K562 (cell line): Measurements from ENCODE around the gene ATP5PB. TPM values are rescaled to one million over a fixed set of nuclear protein-coding genes. Genes with fewer than 3 reads are reported as not detected.

Source experiments
- EP400 ChIP-seq: fragments of 450-650 bp; IDR thresholded peaks from 2 replicates; pipeline ENCODE4 v1.6.1; 2017; ENCODE audit warnings: antibody characterized with exemption, mild to moderate bottlenecking, moderate library complexity
- GTF2F1 ChIP-seq: IDR thresholded peaks from 2 replicates; pipeline ENCODE4 v1.6.1; 2011; ENCODE audit warnings: low read depth, low read length, improper control_type of control experiment
- KDM2B ChIP-seq: fragments of 250-450 bp; sonication (Bioruptor Pico); IDR thresholded peaks from 2 replicates; pipeline ENCODE4 v1.8.0; 2021; ENCODE audit warnings: mild to moderate bottlenecking, moderate library complexity
- SRSF1 ChIP-seq: fragments of 200-400 bp; formaldehyde crosslinking; IDR thresholded peaks from 2 replicates; pipeline ENCODE4 v1.6.1; 2017; ENCODE audit warnings: mild to moderate bottlenecking, low read depth, low read length, moderate library complexity
- THRAP3 ChIP-seq: fragments of 450-650 bp; IDR thresholded peaks from 2 replicates; pipeline ENCODE4 v1.6.1; 2016; ENCODE audit warnings: mild to moderate bottlenecking, inconsistent platforms, borderline replicate concordance
- TOE1 ChIP-seq, 2 experiments: fragments of 450-650 bp in 1 of 2; sonication (generic) in 1 of 2; formaldehyde crosslinking in 1 of 2; IDR thresholded peaks; 2 replicates each; pipeline versions ENCODE4 v1.7.1 to v1.8.0; 2016 to 2022; ENCODE audit warnings: borderline replicate concordance in 2 of 2, mild to moderate bottlenecking in 2 of 2, antibody characterized with exemption in 1 of 2, inconsistent platforms in 1 of 2, low read depth in 1 of 2, missing genetic modification reagents in 1 of 2, moderate library complexity in 1 of 2
- TRIM28 ChIP-seq: fragments of 450-650 bp; IDR thresholded peaks from 2 replicates; pipeline ENCODE4 v1.6.1; 2017
- ZNF165 ChIP-seq: fragments of 250-450 bp; sonication (Bioruptor Pico); IDR thresholded peaks from 2 replicates; pipeline ENCODE4 v1.4.0; 2020; ENCODE audit warnings: borderline replicate concordance
- polyA plus RNA-seq, 8 experiments: library from polyadenylated mRNA; depleted of rRNA in 4 of 8; stranded (reverse) in 5 of 8; unstranded in 3 of 8; fragments of >200 nt; fragmentation: Nextera tagmentation in 2 of 8; fragmentation: Illumina TruSeq in 1 of 8; extraction: Ambion mirVana in 2 of 8; extraction: Trizol in 1 of 8; gene quantifications; 2 replicates each; pipeline versions ENCODE4 v1.2.1 to v1.2.3, GENCODE V29; 2011 to 2014; ENCODE audit warnings: inconsistent platforms in 1 of 8, missing spikeins in 1 of 8
- total RNA-seq, 7 experiments: library from RNA; depleted of rRNA in 6 of 7; stranded (reverse); fragments of >200 nt in 6 of 7; fragmentation: Illumina TruSeq in 2 of 7; extraction: Trizol in 2 of 7; gene quantifications; 2 replicates each; pipeline versions ENCODE4 v1.2.1 to v1.2.3, GENCODE V29; 2011 to 2021; ENCODE audit warnings: low replicate concordance in 1 of 7
- TF ChIP-seq, protein P1 (sequence below): fragments of 450-650 bp; IDR thresholded peaks from 2 replicates; pipeline ENCODE4 v1.6.1; 2016; ENCODE audit warnings: mild to moderate bottlenecking, moderate library complexity
- TF ChIP-seq, protein P2 (sequence below): sonication (generic); formaldehyde crosslinking; IDR thresholded peaks from 2 replicates; pipeline ENCODE4 v1.8.0; 2022; ENCODE audit warnings: missing genetic modification reagents, mild to moderate bottlenecking, borderline replicate concordance
- TF ChIP-seq, protein P3 (sequence below): fragments of 450-650 bp; IDR thresholded peaks from 2 replicates; pipeline ENCODE4 v1.6.1; 2016

The ATP5PB gene
- total and polyA plus RNA-seq, 9 of the 15 experiments (the other 6 are each of a cell fraction or from before 2014, with no cell fraction given): 651 to 2,735 (median 1,061) TPM

DNA sequence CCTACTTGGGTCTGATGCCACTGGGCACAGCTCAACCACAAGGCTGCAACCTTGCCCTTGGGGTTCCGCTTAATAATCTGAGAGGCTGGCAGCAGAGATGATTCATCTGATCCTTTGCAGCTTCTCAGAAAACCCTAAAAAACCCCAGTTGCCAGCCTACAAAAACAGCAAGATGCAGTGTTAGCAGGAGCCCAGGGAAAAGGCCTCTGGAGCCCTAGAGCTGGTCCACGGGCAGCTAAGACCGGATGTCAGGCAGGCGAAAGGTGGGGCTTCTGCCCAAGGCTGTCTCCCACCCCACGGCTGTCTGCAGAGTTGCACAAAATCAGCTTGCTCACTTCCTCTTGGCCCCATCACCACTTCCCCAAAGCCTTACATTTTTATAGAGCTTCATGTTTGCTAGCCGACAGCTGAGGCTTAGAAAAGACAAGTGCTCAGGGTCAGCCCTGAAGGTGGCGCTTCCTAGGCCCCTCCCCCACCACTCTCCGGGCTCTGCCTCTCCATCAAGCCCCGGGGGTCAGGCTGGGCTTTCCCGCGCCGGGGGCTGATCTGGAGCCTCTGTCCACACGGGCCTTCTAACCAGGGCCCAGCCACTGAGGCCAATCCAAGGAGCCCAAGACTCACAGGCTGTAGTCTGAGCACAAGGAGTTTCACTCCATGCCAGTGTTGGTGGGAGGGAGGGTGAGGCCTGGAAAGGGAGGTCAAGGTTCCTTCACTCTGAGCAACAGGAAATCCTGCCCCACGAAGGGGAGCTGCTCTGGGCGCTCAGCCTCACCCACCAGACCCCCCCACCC, 58.3 kb downstream of the ATP5PB start (continued):
- TF ChIP-seq, protein P1, sequence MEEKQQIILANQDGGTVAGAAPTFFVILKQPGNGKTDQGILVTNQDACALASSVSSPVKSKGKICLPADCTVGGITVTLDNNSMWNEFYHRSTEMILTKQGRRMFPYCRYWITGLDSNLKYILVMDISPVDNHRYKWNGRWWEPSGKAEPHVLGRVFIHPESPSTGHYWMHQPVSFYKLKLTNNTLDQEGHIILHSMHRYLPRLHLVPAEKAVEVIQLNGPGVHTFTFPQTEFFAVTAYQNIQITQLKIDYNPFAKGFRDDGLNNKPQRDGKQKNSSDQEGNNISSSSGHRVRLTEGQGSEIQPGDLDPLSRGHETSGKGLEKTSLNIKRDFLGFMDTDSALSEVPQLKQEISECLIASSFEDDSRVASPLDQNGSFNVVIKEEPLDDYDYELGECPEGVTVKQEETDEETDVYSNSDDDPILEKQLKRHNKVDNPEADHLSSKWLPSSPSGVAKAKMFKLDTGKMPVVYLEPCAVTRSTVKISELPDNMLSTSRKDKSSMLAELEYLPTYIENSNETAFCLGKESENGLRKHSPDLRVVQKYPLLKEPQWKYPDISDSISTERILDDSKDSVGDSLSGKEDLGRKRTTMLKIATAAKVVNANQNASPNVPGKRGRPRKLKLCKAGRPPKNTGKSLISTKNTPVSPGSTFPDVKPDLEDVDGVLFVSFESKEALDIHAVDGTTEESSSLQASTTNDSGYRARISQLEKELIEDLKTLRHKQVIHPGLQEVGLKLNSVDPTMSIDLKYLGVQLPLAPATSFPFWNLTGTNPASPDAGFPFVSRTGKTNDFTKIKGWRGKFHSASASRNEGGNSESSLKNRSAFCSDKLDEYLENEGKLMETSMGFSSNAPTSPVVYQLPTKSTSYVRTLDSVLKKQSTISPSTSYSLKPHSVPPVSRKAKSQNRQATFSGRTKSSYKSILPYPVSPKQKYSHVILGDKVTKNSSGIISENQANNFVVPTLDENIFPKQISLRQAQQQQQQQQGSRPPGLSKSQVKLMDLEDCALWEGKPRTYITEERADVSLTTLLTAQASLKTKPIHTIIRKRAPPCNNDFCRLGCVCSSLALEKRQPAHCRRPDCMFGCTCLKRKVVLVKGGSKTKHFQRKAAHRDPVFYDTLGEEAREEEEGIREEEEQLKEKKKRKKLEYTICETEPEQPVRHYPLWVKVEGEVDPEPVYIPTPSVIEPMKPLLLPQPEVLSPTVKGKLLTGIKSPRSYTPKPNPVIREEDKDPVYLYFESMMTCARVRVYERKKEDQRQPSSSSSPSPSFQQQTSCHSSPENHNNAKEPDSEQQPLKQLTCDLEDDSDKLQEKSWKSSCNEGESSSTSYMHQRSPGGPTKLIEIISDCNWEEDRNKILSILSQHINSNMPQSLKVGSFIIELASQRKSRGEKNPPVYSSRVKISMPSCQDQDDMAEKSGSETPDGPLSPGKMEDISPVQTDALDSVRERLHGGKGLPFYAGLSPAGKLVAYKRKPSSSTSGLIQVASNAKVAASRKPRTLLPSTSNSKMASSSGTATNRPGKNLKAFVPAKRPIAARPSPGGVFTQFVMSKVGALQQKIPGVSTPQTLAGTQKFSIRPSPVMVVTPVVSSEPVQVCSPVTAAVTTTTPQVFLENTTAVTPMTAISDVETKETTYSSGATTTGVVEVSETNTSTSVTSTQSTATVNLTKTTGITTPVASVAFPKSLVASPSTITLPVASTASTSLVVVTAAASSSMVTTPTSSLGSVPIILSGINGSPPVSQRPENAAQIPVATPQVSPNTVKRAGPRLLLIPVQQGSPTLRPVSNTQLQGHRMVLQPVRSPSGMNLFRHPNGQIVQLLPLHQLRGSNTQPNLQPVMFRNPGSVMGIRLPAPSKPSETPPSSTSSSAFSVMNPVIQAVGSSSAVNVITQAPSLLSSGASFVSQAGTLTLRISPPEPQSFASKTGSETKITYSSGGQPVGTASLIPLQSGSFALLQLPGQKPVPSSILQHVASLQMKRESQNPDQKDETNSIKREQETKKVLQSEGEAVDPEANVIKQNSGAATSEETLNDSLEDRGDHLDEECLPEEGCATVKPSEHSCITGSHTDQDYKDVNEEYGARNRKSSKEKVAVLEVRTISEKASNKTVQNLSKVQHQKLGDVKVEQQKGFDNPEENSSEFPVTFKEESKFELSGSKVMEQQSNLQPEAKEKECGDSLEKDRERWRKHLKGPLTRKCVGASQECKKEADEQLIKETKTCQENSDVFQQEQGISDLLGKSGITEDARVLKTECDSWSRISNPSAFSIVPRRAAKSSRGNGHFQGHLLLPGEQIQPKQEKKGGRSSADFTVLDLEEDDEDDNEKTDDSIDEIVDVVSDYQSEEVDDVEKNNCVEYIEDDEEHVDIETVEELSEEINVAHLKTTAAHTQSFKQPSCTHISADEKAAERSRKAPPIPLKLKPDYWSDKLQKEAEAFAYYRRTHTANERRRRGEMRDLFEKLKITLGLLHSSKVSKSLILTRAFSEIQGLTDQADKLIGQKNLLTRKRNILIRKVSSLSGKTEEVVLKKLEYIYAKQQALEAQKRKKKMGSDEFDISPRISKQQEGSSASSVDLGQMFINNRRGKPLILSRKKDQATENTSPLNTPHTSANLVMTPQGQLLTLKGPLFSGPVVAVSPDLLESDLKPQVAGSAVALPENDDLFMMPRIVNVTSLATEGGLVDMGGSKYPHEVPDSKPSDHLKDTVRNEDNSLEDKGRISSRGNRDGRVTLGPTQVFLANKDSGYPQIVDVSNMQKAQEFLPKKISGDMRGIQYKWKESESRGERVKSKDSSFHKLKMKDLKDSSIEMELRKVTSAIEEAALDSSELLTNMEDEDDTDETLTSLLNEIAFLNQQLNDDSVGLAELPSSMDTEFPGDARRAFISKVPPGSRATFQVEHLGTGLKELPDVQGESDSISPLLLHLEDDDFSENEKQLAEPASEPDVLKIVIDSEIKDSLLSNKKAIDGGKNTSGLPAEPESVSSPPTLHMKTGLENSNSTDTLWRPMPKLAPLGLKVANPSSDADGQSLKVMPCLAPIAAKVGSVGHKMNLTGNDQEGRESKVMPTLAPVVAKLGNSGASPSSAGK: peak; percentile 86
- no peak for TF ChIP-seq TOE1 (IDR thresholded peaks at IDR 0.05; ENCODE audit: borderline replicate concordance)
- 0 out of 2 replicates have a peak, but pooled peaks have one; percentile 38 for TF ChIP-seq TOE1 (CRISPR knock-in tag; IDR thresholded peaks at IDR 0.05; ENCODE audit: borderline replicate concordance, low read depth)
- TF ChIP-seq SRSF1: no peak
- no peak for TF ChIP-seq GTF2F1
- no peak for TF ChIP-seq ZNF165 (CRISPR knock-in tag)
- peak; percentile 66 for TF ChIP-seq EP400
- TF ChIP-seq TRIM28: peak; percentile 18; the same call in 1 of the 2 replicates
- TF ChIP-seq KDM2B (CRISPR knock-in tag): no peak
- TF ChIP-seq, protein P2, sequence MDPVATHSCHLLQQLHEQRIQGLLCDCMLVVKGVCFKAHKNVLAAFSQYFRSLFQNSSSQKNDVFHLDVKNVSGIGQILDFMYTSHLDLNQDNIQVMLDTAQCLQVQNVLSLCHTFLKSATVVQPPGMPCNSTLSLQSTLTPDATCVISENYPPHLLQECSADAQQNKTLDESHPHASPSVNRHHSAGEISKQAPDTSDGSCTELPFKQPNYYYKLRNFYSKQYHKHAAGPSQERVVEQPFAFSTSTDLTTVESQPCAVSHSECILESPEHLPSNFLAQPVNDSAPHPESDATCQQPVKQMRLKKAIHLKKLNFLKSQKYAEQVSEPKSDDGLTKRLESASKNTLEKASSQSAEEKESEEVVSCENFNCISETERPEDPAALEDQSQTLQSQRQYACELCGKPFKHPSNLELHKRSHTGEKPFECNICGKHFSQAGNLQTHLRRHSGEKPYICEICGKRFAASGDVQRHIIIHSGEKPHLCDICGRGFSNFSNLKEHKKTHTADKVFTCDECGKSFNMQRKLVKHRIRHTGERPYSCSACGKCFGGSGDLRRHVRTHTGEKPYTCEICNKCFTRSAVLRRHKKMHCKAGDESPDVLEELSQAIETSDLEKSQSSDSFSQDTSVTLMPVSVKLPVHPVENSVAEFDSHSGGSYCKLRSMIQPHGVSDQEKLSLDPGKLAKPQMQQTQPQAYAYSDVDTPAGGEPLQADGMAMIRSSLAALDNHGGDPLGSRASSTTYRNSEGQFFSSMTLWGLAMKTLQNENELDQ: peak; percentile 10; the same call in 1 of the 2 replicates
- 0 out of 2 replicates have a peak, but pooled peaks have one; percentile 68 for TF ChIP-seq THRAP3
- TF ChIP-seq, protein P3, sequence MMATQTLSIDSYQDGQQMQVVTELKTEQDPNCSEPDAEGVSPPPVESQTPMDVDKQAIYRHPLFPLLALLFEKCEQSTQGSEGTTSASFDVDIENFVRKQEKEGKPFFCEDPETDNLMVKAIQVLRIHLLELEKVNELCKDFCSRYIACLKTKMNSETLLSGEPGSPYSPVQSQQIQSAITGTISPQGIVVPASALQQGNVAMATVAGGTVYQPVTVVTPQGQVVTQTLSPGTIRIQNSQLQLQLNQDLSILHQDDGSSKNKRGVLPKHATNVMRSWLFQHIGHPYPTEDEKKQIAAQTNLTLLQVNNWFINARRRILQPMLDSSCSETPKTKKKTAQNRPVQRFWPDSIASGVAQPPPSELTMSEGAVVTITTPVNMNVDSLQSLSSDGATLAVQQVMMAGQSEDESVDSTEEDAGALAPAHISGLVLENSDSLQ: peak; percentile 71
